NCI-H1417 (cell line): ENCODE measurements around the gene FBF1.
A peak's percentile ranks its signal among the peaks of the same experiment; 100 is the strongest.
"Not testable (repeated sequence)": the region's sequence is repeated elsewhere in the genome, so short reads cannot be mapped to it uniquely, and the experiment has no call there.

ENCODE experiments used
- DNase-seq, 3 experiments: peaks; one replicate each; lab custom pipeline; 2025; lab: John Stamatoyannopoulos, UW

FBF1 gene

DNA sequence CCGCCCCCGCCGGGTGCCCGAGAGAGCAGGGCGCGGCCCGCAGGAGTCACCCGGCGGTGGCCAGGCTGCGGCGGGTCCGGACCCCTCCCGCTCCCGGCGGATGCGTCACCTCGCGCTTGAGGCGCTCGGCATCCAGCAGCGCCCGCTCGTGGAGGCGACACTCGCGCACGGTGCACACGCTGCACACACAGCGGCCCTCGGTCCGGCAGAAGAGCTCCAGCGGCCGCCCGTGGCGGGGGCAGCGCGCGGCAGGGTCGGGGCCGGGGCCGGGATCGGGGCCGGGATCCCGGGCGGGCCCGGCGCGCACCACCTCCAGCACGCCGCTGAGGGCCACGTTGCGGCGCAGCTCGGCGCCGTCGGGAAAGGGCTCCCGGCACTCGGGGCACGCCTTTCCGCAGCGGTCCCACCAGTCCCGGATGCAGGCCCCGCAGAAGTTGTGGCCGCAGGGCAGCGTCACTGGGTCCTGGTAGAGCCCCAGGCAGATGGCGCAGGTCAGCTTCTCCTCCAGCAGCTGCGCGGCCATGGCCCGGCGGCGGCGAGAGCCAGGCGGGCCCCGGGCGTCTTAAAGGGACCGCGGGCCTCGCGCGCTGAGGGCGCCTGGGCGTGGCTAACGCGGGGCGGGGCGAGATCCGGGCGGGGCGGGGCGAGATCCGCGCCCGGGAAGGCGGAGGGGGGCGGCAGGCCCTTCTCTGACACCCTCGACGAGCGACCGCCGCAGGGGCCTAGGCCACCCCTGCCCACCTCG is 44.3 kb downstream of the FBF1 start, which contains the start of gene TRIM65:
TRIM65 (minus strand) TSS at position 537 of the 745 bp plus-strand sequence; CDS start at position 523, 14 bp downstream.
- peak; percentile 70 to 84 (median 83) for DNase-seq

DNA sequence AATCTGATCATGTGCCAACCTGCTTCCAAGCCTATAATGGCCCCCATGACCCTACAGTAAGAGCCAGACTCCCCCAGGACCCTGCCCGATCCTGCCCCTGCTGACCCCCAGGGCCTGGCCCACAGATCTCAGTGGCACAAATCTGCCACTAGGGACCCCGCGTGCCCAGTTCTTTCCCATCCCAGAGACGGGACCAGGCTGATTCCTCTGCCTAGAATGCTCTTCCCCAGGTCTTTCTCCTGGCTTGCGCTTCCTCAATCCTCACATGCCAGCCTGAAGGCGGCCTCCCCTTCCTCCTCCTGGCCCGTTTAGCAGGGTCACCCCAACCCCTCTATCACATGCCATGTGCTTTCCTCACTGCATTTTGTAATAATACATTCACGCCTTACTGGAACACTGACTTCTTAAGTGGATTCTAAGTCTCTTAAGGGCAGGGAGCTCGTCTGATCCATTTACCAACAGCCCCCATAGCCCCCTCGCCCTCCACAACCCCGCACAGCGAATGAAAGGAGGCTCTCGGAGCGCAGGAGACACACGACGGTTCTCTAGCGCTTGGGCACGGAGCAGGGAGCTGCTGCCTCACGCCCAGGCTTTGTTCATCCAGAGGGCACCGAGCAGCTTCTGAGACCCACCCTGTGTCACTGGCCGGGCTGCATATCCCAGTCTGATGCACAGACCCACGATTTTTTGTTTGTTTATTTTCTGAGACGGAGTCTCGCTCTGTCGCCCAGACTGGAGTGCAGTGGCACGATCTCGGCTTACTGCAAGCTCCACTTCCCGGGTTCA is 45.3 kb downstream of the FBF1 start:
- DNase-seq = peak in 1 of 3 experiments; percentile 24

DNA sequence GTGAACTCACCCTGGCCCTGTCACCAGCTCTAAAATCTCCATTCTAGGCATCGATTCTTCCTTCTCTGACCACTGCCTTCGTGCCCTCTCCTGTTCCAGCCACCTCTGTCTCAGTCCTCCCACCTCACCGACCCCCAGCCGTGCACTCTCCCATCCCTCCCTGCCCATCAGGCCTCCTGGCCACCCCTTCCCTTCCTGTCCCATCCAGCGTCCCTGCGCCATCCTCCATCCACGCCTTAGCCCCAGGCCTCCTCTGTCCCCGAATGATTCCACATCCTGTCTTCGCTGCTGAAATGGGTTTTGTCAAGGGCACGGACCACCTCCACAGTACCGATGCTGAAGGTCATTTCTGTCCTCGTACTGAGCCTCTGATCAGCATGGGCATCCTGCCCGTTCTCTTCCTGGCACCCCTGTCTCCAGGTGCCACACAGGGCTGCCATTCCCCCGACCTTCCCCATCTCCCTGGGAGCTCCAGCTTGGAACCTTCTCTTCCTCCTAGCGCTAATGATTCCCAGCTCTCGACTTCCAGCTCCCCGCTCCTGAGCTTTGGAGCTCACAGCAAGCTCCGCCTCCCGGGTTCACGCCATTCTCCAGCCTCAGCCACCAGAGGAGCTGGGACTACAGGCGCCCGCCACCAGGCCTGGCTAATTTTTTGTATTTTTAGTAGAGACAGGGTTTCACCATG is 46.7 kb downstream of the FBF1 start:
- no peak for DNase-seq

DNA sequence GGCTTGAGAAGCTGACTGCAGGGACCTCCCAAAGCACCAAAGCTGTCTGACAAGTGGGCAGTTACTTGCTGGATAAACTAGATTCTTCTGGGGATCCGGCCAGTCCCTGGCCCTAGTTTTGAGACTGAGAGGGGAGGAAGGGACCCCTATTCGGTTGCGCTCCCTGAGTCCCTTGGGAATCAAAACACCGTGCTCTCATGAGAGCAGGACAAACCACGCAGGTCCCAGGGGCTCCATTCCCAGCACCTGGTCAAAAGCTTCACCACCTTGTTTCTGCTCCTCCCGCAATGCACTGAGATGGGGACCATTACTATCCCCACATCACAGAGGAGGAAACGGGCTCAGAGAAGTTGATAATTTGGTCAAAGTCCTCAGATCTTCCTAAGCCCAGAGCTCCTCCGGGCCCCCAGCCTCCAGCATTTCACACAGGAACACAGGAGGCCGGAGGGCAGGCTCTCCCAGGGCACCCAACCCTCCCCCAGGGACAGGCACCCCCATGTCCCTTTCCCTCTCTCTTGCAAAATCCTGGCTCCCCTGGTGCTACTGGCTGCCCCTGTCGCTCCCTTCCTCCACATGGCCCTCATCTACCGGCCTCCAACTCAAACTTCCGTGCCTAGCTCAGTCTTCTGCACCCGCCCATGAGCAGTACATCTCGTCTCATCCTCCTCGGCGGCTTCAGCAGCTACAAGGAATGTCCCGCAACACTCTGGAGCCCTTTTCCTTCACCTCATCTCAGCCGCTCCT is 47.4 kb downstream of the FBF1 start:
- no peak for DNase-seq

DNA sequence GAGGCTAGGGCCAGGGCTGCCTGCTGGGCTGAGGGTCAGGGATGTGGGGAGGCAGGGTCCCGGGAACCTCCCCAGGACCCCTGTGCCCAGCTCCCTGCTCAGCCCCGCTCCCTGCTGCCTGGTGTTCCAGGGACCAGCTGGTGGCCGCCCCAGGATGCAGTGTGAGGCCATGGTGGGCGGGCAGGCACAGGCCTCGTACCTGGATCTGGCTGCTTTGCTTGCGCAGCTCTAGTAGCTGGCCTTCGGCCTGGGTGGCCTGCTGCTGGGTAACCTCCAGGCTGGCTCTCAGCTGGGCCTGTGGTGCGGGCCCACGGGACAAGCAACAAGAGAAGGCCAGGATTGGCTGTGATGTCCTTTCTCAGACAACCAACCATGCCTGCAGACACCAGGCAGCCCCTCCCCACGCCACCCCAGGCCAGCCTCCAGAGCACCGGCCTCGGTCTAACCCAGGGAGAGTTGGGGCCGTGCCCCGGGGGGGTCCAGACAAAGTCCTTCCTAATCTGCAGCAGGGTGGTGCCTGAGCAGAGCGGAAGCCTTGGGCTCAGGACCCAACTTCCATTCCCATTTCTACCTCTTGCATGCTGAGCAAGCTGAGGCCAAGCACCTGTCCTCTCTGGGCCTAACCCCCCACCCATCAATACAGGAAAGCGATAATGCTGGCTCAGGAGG is 48.2 kb downstream of the FBF1 start:
- DNase-seq = no peak

DNA sequence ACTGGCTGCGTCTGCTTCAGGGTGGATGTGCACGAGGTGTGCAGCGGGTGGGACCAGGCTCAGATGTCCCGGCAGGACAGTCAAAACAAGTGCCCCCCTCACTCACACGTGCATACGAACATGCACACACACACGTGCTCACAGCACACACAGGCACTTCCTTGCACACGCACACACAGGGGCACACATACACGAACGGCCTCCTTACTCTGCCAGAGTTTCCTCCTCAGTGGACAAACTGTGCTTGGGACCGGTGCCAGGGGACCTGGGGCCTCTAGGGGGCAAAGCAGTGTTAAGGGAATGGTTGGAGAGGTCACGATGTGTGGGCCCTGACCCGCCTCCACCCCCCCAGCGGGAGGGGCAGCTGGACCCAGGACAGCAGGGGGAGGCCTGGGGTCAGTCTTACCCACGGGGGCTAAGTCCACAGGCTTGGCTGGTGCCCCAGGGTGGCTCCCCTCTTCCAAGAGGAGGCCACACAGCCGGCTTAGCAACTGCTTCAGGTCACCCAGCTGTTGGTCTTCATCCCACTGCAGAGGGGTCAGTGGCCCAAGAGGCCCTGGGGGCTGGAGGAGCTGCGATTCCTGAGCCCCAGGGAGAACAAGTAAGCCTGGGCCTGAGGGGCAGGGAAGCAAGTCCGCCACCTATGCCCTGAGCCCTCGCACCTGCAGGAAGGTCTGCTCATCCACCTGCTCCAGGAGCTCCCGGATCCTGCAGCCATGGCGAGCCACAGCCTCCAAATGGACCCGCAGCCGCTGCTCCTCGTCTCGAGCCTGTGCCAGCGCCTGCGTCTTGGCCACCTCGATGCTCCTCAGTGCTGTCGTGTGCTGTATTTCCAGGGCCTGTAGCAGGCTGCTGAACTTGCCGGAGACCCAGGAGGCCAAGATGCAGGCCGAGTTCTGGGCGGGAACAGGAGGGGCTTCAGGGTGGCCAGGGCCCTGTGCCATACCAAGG is 49.0 kb downstream of the FBF1 start:
- no peak for DNase-seq

DNA sequence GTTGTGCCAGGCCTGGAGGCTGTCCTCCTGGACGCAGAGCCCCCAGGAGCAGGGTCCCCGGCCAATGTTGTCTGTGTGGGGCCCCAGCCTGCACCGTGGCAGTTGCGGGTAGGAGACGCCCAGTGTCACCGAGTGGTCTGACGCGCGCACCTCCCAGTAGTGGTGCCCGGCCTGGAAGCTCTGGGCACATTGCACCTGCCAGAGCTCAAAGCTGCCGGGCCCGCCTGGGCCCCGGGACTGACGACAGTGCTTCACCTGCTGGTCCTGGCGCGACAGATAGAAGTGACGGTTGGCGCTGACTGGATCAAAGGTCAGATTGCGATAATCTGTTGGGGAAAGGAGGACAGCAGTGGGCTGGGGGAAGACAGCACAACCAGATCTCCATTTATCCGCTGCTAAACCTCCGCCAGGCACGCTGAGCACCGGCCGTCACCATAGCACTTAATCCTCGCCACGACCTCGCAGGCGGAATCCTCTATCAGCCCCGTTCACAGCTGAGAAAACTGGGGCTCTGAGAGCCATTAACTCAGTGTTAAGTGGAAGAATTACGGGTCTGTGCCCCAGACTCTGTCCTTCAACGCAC is 49.7 kb downstream of the FBF1 start:
- no peak for DNase-seq

DNA sequence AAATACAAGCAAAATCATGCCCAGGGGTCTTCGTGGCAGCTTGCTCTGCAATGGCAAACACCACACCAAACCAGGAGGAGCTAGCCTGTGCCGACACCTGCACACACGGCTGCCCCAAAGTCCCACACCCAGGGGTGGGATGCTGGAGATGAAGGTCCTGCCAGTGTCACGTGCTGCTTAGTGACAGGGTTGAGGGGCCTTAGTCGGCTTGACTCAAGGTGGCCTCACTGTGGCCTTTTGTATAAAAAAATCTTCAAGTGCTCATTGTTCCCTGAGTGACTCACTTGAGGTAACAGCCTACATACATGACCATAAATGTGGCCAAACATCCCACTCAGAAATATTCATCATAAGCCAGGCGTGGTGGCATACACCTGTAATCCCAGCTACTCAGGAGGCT is 51.4 kb downstream of the FBF1 start:
- no peak for DNase-seq

DNA sequence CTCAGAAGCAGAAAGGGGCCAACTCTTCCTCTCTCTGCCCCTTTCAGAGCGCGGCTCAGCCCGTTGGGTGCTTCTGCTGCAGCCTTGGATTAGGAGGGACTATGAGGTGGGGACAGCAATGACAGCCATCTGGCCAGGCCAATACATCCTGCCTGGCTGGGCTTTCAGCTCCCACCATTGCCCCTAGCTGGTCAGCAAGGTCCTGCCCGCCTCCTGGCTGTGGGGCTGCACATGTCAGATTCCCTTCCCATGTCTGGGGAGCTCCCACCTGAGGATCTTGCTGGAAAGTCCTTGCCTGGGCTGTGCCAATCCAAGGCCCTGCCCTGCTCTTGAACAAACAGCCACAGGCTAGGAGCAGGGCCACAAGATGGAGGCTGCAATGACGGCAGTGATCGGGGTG is 52.4 kb downstream of the FBF1 start:
- DNase-seq = no peak

DNA sequence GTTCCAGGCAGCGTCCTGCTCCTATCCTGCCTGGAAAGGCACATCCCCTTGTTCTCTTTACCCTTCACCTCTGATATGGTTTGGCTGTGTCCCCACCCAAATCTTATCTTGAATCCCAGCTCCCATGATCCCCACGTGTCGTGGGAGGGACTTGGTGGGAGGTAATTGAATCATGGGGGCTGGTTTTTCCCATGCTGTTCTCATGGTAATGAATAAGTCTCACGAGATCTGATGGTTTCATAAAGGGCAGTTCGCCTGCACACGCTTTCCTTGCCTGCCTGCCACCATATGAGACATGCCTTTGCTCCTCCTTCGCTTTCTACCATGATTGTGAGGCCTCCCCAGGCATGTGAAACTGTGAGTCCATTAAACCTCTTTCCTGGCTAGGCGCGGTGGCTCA is 55.0 kb downstream of the FBF1 start:
- not testable (repeated sequence) for DNase-seq

DNA sequence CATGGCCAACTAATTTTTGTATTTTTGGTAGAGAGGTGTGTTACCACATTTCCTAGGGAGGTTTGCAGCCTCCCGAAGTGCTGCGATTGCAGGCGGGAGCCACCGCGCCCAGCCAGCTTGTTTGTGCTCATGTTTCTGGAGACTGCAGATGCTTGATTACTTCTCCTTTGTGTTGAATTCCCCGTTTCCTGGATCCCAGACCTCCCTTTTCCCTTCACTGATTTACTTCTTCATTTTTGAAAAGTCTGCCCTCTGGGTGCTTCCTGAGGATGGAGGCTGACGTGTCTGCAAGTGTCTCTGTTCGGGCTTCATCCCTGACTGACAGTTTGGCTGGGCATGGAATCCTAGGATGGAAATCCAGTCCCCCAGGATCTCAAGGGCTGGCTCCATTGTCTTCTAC is 55.4 kb downstream of the FBF1 start:
- no peak for DNase-seq

DNA sequence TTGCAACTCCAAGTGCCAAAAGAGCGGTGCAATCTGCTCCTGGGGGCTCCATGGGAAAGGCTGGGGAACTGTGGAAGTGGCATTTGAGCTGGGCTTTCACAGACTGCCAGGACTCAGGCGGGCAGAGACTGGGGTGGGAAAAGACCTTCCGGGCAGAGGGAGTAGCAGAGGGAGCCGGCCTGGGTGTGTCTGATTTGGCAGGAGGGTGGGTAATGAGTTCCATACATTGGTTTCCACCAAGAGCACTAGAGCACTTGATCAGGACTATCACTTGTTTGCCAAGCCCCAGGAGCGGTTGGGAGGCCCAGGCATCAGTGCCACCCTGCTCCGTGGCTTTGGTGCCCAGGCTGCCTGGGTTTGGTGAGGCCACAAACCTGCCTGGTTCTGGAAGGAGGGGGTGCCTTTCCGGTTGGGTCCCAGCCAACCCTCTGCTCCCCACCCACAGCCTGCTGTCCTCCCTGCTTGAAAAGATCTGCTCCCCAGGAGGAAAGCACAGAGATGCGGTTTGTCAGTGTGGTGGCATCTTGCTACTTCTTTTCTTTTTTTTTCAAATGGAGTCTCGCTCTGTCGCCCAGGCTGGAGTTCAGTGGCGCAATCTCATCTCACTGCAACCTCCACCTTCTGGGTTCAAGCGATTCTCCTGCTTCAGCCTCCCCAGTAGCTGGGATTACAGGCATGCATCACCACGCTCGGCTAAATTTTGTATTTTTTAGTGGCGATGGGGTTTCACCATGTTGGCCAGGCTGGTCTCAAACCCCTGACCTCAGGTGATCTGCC is 59.0 kb downstream of the FBF1 start:
- no peak for DNase-seq

DNA sequence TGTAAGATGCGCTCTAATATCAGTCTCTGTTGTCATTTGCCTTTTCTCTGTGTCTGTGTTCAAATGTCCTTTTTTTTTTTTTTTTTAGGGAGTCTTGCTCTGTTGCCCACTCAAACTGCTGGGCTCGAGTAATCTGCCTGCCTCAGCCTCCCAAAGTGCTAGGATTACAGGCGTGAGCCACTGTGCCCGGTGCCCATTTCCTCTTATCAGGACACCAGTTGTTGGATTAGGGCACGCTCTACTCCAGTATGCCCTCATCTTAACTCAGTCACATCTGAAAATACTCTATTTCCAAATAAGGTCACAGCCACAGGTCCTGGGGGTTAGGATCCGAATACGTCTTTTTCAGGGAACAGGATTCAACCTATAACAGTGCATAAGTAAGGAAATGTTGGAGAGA is 60.6 kb downstream of the FBF1 start:
- DNase-seq = no peak

DNA sequence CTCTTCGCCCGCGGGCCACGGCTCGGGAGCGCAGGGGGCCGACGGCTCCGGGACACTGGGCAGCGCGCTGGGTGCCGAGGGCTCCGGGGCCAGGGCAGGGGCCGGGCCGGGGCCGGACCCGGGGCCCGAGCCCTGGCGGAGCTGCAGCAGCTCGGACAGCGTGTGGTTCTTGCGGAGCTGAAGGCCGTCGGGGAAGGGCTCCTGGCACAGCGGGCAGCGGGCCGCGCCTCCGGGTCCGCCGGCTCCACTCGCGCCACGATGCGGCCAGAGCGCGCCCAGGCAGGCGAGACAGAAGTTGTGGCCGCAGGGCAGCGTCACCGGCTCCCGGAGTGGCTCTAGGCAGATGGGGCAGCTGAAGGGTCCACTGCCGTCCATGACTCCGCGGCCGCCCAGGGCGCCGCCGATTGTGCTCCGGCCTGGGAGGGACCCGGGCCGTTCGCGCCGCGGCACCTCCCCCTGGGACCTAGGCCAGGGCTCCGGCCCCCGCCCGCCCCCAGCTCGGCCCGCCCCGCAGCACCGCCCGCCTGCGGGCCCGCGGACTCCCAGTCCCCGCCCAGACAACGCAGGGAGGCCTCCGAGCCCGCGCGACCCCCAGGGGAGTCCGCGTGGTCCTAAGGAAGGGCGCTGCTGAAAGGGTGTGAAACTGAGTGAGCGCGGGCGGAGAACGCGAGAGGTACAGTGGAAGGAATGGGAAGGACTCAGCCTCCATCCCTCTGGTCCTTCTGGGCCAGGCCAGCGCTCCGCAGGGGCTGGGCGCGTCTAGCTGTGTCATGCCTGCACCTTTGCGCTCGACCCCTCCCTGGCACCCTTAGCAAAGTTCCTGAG is 62.5 kb downstream of the FBF1 start, which contains the start of gene TRIM47:
TRIM47 (minus strand) TSS at position 408 of the 825 bp plus-strand sequence; CDS start at position 375, 33 bp downstream.
- DNase-seq = peak in 2 of 3 experiments; percentile 67 to 70

DNA sequence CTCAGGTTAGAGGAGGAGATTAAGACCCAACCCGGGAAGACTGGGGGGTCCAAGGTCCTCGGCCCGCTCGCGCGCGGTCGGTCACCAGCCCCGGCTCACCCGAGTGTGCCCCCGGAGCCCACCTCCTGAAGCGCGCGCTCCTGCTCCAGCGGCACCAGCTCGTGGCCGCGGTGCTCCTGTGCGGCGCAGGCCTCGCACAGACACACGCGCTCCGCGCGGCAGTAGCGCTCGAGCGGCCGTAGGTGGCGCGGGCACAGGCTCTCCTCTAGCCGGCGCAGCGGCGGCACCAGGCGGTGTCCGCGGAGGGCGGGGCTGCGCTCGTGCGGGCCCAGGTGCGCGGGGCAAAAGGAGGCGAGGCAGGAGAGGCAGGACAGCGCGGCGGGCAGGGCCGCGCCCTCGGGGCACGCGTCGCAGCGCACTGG is 63.1 kb downstream of the FBF1 start:
- DNase-seq = peak in 2 of 3 experiments; percentile 77 to 82

DNA sequence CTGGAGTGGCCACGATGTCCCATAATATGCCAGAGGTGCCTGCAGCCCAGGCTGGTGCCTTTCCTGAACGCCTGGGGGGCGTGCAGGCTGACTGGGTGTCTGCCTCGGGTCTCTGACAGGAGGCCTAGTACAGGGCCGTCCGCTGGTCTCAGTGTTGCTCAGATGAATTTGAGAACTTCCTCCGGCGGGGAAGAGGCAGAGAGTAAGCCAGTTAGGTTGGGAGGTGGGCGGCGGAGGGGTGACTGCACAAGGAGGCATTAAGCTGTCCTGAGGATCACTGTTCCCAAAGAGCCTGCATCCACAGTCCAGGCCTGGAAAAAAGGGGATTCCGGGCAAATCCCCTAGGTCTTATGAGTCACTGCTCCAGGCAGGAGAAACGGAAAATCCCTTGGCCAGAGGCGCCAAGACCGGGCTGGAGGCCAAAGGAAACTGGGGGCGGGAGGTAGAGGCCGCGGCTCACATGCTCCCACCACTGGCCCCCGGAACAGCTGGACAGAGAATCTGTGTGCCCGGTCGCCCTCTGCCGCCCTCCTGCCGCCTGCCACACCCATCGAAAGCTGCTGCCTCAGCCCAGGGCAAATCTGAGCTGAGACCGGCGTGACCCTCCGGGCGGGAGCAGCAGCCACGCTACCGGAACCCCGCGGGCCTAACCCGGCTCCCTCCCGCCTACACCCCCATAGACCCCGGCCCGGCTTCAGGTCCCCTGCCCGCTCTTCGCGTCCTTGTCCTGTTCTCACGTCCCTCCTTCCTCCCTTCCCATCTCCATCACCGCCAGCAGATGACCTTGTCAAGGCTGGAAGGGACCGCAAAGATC is 63.7 kb downstream of the FBF1 start:
- DNase-seq = peak in 2 of 3 experiments; percentile 52 to 70
